ENCODE results near the gene SFMBT2. TPM values are rescaled to one million over a fixed set of nuclear protein-coding genes. Genes with fewer than 3 reads are reported as not detected.

SFMBT2 gene
- total RNA-seq = 7.0 and 8.8 TPM in 2 replicates
- long read RNA-seq, partial matches to known transcripts = 0 of 2 reads
- long read RNA-seq, other reads (novel, unspliced or antisense) = 2 of 2 reads

- H3K4me1 Mint-ChIP-seq = peaks cover 41% of the 10 kb centered on the region
- H3K4me3 Mint-ChIP-seq = peak within 1 kb of the TSS; percentile 98
- no peak within 1 kb of the TSS for H3K27ac Mint-ChIP-seq (ENCODE audit: unreplicated experiment)
Observed at GRCh38 chr10:7410862-7411670, at the start of gene SFMBT2. Gene SFMBT2 (minus strand): TSS chr10:7411034. CDS start chr10:7381898, 29,136 bp downstream.

GRCh38 chr10:7460006-7460405, 49.2 kb upstream of the SFMBT2 start:
- Mint-ChIP-seq H3K9me3 (no peaks in the 10 kb centered on the region), H3K36me3 (ENCODE audit: low read depth) (no peaks in the 10 kb centered on the region), H3K4me3 (no peak overlapping the region), H3K27me3 (ENCODE audit: low read depth) (no peaks in the 10 kb centered on the region), H3K4me1 (no peaks in the 10 kb centered on the region), H3K27ac (ENCODE audit: unreplicated experiment) (no peak overlapping the region)
- no peak for DNase-seq (ENCODE audit: low read depth, low spot score)
- TF ChIP-seq CTCF (conservative IDR thresholded peaks at IDR 0.05) = no peak

More at GRCh38 chr10:7410862-7411670, at the start of gene SFMBT2:
- H3K9me3 Mint-ChIP-seq = no peaks in the 10 kb centered on the region
- TF ChIP-seq CTCF (conservative IDR thresholded peaks at IDR 0.05) = no peak
- DNase-seq (ENCODE audit: low read depth, low spot score) = peak; percentile 46
- H3K27me3 Mint-ChIP-seq (ENCODE audit: low read depth) = peaks cover 97% of the 10 kb centered on the region
- peaks cover 3% of the 10 kb centered on the region for H3K36me3 Mint-ChIP-seq (ENCODE audit: low read depth)

- H3K27ac Mint-ChIP-seq (ENCODE audit: unreplicated experiment) = no peak overlapping the region
- no peaks in the 10 kb centered on the region for H3K27me3 Mint-ChIP-seq (ENCODE audit: low read depth)
- H3K36me3 Mint-ChIP-seq (ENCODE audit: low read depth) = no peaks in the 10 kb centered on the region
- H3K9me3 Mint-ChIP-seq = peaks cover 3% of the 10 kb centered on the region
- no peak for TF ChIP-seq CTCF (conservative IDR thresholded peaks at IDR 0.05)
- H3K4me1 Mint-ChIP-seq = no peaks in the 10 kb centered on the region
- H3K4me3 Mint-ChIP-seq = no peak overlapping the region
- no peak for DNase-seq (ENCODE audit: low read depth, low spot score)
Observed at GRCh38 chr10:7458556-7458955, 47.7 kb upstream of the SFMBT2 start.

GRCh38 chr10:7457478-7458316, 46.9 kb upstream of the SFMBT2 start:
- no peaks in the 10 kb centered on the region for H3K36me3 Mint-ChIP-seq (ENCODE audit: low read depth)
- DNase-seq (ENCODE audit: low read depth, low spot score) = no peak
- no peak overlapping the region for H3K4me3 Mint-ChIP-seq
- no peaks in the 10 kb centered on the region for H3K27me3 Mint-ChIP-seq (ENCODE audit: low read depth)
- H3K27ac Mint-ChIP-seq (ENCODE audit: unreplicated experiment) = no peak overlapping the region
- peaks cover 7% of the 10 kb centered on the region for H3K9me3 Mint-ChIP-seq
- no peaks in the 10 kb centered on the region for H3K4me1 Mint-ChIP-seq
- TF ChIP-seq CTCF (conservative IDR thresholded peaks at IDR 0.05) = no peak

- TF ChIP-seq CTCF (conservative IDR thresholded peaks at IDR 0.05) = no peak
Observed at GRCh38 chr10:7449063-7449695, 38.3 kb upstream of the SFMBT2 start.

More at GRCh38 chr10:7449063-7449695, 38.3 kb upstream of the SFMBT2 start:
- H3K36me3 Mint-ChIP-seq (ENCODE audit: low read depth) = peaks cover 4% of the 10 kb centered on the region
- H3K4me3 Mint-ChIP-seq = no peak overlapping the region
- no peak overlapping the region for H3K27ac Mint-ChIP-seq (ENCODE audit: unreplicated experiment)
- DNase-seq (ENCODE audit: low read depth, low spot score) = no peak
- peaks cover 18% of the 10 kb centered on the region for H3K4me1 Mint-ChIP-seq
- H3K27me3 Mint-ChIP-seq (ENCODE audit: low read depth) = no peaks in the 10 kb centered on the region
- H3K9me3 Mint-ChIP-seq = peaks cover 14% of the 10 kb centered on the region
